ENCODE measurements around the gene EEIG1. TPM values are rescaled to one million over a fixed set of nuclear protein-coding genes. Genes with fewer than 3 reads are reported as not detected.
A peak's percentile ranks its signal among the peaks of the same experiment; 100 is the strongest.

EEIG1 gene
- total RNA-seq, 4 donors from 2014 or later, result 43.1 to 85.8 (median 59.5) TPM

DNA sequence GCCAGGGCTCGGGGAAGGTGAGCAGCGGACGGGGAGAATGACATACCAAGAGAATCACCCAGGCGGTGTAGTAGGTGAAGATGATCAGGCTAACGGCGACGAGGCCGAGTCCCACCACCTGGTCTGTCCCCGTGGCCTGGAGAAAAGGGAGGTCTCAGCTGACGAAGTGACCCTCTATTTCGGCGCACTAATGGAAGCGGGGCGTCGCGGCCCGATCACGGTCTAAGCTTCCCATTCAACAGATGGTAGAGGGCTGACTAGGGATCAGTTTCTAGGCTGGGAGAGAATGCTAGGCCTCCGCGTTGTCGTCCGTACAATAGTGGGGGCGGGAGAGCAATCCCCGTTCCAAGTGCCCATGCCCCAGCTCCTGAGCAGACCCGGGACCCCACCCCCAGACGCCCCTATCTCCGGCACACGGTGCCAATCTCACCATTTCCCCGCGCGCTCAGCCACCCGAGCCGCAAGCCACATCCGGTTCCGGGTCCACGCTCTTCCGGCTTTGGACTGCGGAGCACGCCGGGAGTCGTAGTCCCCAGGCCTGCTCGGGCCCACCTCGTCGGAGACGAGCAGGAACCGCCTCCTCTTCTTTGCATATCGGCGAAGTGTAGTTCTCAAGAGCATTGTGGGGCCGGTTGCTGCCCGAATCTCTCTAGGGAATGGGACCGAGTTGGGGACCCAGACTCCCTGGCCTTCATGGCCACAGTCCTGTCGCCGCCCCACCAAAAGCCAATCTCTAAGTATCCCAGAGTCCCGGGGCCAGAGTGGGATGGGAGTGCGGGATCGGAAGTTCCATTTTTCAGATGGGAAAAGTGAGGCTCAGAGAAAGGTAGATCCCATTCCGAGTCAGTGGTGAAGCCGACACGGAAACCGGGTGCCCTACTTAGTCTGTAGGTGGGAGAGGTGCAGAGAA lies 43.1 kb downstream of the EEIG1 start, which contains the start of gene DPM2:
Gene DPM2 (minus strand): TSS at position 467 of the 910 bp plus-strand sequence. CDS start 34 bp downstream, at position 433.
- TF ChIP-seq POLR2AphosphoS5 (IDR thresholded peaks at IDR 0.05) (peak in 1 of 3 donors; percentile 84), POLR2A (IDR thresholded peaks at IDR 0.05) (peak in 1 of 2 donors; percentile 34), EP300 (IDR thresholded peaks at IDR 0.05) (no peak)
- TF ChIP-seq, protein P1, sequence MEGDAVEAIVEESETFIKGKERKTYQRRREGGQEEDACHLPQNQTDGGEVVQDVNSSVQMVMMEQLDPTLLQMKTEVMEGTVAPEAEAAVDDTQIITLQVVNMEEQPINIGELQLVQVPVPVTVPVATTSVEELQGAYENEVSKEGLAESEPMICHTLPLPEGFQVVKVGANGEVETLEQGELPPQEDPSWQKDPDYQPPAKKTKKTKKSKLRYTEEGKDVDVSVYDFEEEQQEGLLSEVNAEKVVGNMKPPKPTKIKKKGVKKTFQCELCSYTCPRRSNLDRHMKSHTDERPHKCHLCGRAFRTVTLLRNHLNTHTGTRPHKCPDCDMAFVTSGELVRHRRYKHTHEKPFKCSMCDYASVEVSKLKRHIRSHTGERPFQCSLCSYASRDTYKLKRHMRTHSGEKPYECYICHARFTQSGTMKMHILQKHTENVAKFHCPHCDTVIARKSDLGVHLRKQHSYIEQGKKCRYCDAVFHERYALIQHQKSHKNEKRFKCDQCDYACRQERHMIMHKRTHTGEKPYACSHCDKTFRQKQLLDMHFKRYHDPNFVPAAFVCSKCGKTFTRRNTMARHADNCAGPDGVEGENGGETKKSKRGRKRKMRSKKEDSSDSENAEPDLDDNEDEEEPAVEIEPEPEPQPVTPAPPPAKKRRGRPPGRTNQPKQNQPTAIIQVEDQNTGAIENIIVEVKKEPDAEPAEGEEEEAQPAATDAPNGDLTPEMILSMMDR (IDR thresholded peaks at IDR 0.05), result no peak
- Histone ChIP-seq H3K4me1 (peaks cover 41% of the 10 kb centered on the region), H3K4me3 (peak within 1 kb of the TSS; percentile 81), H3K9me3 (no peaks in the 10 kb centered on the region), H3K27ac (peak within 1 kb of the TSS; percentile 55), H3K36me3 (peaks cover 23% of the 10 kb centered on the region), H3K27me3 (no peaks in the 10 kb centered on the region)
- 9% methylated on average over 33 of the region's 60 CpGs for WGBS
- DNase-seq (ENCODE audit: low spot score in 2 of 2), result no peak

DNA sequence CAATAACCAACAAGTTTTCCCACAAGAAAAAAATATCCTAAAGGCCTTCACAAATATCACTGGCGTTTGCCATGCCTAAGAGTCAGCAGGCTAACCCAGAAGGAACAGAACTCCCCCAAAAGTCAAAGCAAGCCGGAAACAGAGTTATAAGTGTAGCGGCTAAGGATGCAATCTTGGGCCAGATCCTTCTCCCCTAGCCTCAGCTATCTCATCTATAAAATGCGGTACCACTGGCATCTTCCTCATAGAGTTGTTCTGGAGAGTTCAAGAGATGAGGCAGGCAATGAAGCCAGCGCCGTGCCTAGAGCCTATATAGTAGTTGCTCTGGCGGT lies 43.8 kb downstream of the EEIG1 start:
- peaks cover 16% of the 10 kb centered on the region for H3K36me3 ChIP-seq
- no peaks in the 10 kb centered on the region for H3K27me3 ChIP-seq
- WGBS, result 4% methylated on average over 7 of the region's 7 CpGs
- no peak for TF ChIP-seq POLR2A (IDR thresholded peaks at IDR 0.05)
- no peak for TF ChIP-seq EP300 (IDR thresholded peaks at IDR 0.05)
- TF ChIP-seq, protein P1 (IDR thresholded peaks at IDR 0.05), result no peak
- TF ChIP-seq POLR2AphosphoS5 (IDR thresholded peaks at IDR 0.05), result no peak
- H3K9me3 ChIP-seq, result no peaks in the 10 kb centered on the region
- no peak for DNase-seq (ENCODE audit: low spot score in 2 of 2)
- peak overlapping the region; percentile 81 for H3K4me3 ChIP-seq
- H3K27ac ChIP-seq, result no peak overlapping the region
- peaks cover 35% of the 10 kb centered on the region for H3K4me1 ChIP-seq

DNA sequence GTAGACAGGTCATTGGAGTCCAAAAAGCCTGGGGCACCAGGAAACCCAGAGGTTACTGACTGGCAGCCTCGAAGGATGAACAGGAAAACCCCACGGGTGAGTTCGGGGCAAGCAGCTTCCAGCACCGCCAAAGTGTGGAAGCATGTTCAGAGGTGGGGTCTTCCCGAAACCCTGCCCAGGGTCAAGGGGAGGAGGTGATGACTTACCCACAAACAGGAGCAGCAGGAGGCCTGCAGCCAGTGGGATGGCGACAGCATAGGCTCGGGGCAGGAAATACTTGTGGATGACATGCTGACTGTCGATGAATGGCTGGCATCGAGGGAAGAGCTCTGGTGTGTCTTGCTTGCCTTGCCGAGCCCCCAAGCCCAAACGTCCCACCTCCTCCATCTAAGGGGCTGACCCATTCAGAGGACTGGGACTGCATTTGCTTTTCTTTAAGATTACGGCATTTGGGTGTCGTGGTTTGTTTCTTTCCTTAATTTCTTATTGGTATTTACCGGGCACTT lies 44.4 kb downstream of the EEIG1 start:
- DNase-seq (ENCODE audit: low spot score in 2 of 2), result no peak
- H3K9me3 ChIP-seq, result no peaks in the 10 kb centered on the region
- peaks cover 38% of the 10 kb centered on the region for H3K4me1 ChIP-seq
- no peak overlapping the region for H3K27ac ChIP-seq
- peak overlapping the region; percentile 81 for H3K4me3 ChIP-seq
- no peaks in the 10 kb centered on the region for H3K27me3 ChIP-seq
- WGBS, result 70% methylated on average over 14 of the region's 14 CpGs
- TF ChIP-seq, protein P1 (IDR thresholded peaks at IDR 0.05), result no peak
- TF ChIP-seq POLR2A (IDR thresholded peaks at IDR 0.05) (no peak), POLR2AphosphoS5 (IDR thresholded peaks at IDR 0.05) (no peak), EP300 (IDR thresholded peaks at IDR 0.05) (no peak)
- H3K36me3 ChIP-seq, result peaks cover 10% of the 10 kb centered on the region

DNA sequence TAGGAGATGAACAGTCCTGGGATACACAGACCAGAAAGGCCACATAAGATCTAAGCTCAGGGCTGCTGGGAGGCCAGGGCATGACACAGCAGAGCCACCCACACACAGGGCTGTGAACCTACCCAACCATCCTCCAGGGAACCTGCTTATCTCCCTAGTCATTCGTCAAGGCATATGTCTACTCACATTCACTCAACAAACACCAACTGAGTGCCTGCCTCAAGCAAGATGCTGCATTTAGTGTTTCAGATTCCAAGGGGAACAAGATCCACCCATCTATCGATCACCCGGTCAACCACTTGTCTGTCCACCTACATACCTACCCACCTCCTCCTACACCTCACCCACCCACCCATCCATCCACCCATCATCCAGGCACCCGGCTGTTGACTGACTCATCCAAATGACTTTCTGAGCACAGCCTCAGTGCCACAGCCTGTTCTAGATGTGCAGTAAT lies 45.0 kb downstream of the EEIG1 start:
- no peaks in the 10 kb centered on the region for H3K9me3 ChIP-seq
- no peak for DNase-seq (ENCODE audit: low spot score in 2 of 2)
- peaks cover 10% of the 10 kb centered on the region for H3K36me3 ChIP-seq
- H3K27ac ChIP-seq, result no peak overlapping the region
- H3K27me3 ChIP-seq, result no peaks in the 10 kb centered on the region
- 67% methylated on average over 4 of the region's 4 CpGs for WGBS
- H3K4me3 ChIP-seq, result no peak overlapping the region
- peaks cover 44% of the 10 kb centered on the region for H3K4me1 ChIP-seq
- TF ChIP-seq POLR2A (IDR thresholded peaks at IDR 0.05) (no peak), POLR2AphosphoS5 (IDR thresholded peaks at IDR 0.05) (no peak), EP300 (IDR thresholded peaks at IDR 0.05) (no peak)
- TF ChIP-seq, protein P1 (IDR thresholded peaks at IDR 0.05), result no peak

DNA sequence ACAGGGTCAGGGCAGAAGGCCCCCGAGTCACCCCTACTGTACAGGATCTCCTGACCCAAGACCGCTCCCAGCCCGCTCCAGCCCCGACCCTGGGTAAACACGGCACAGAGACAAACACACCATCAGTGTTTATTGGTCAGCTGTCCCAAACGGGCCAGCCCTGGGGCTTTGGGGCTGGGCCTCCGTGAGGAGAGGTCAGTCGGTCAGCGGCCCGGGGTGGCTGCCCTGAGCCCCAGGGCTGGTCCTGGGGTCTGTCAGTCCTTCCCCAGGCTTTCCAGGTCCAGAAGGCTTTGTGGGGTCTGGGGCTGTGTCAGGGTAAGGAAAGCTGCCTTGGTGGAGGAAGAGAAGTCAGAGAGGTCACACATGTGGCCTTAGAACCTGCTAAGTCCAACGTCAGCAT lies 45.8 kb downstream of the EEIG1 start:
- peaks cover 52% of the 10 kb centered on the region for H3K4me1 ChIP-seq
- 77% methylated on average over 8 of the region's 11 CpGs for WGBS
- H3K4me3 ChIP-seq, result no peak overlapping the region
- H3K27me3 ChIP-seq, result no peaks in the 10 kb centered on the region
- H3K36me3 ChIP-seq, result peaks cover 7% of the 10 kb centered on the region
- no peak overlapping the region for H3K27ac ChIP-seq
- no peaks in the 10 kb centered on the region for H3K9me3 ChIP-seq
- DNase-seq (ENCODE audit: low spot score in 2 of 2), result no peak
- TF ChIP-seq POLR2AphosphoS5 (IDR thresholded peaks at IDR 0.05), result no peak
- no peak for TF ChIP-seq POLR2A (IDR thresholded peaks at IDR 0.05)
- TF ChIP-seq EP300 (IDR thresholded peaks at IDR 0.05), result no peak

Data from suprapubic skin (tissue), 4 donors.